IPS DF 6.9 (cell line): Measurements from ENCODE around the gene HSP90AA1.
"Not testable (repeated sequence)": the region's sequence is repeated elsewhere in the genome, so short reads cannot be mapped to it uniquely, and the experiment has no call there.

ENCODE experiments used
- DNase-seq: peaks from one replicate; pipeline ENCODE4 v3.0.0-alpha.2; 2013; ENCODE audit warnings: low read depth, low spot score
- H3K27ac ChIP-seq: one replicate; pipeline ENCODE4 v1.5.1; 2013; ENCODE audit warnings: low read length, control low read depth
- H3K27me3 ChIP-seq: 2 replicates; pipeline ENCODE4 v1.6.1; 2013; ENCODE audit warnings: mild to moderate bottlenecking, low read length; ENCODE audit not compliant: control insufficient read depth, insufficient read depth
- H3K36me3 ChIP-seq: 2 replicates; pipeline ENCODE4 v1.6.1; 2013; ENCODE audit warnings: low read length; ENCODE audit not compliant: control insufficient read depth, insufficient read depth
- H3K4me1 ChIP-seq: 2 replicates; pipeline ENCODE4 v1.6.1; 2013; ENCODE audit warnings: low read length; ENCODE audit not compliant: control insufficient read depth, insufficient read depth
- H3K4me3 ChIP-seq: 2 replicates; pipeline ENCODE4 v1.5.1; 2013; ENCODE audit warnings: mild to moderate bottlenecking, low read length
- H3K9me3 ChIP-seq: 2 replicates; pipeline ENCODE4 v1.6.1; 2013; ENCODE audit warnings: low read length, inconsistent platforms; ENCODE audit not compliant: control insufficient read depth, insufficient read depth
- WGBS: extraction: QIAGEN DNeasy Blood & Tissue Kit; methylation state at CpG from one replicate; pipeline ENCODE4 v1.1.7; 2013; ENCODE audit warnings: mixed read lengths, missing lambda C conversion rate; ENCODE audit not compliant: insufficient read length, insufficient coverage; 5-methylcytosine and 5-hydroxymethylcytosine counted together

The HSP90AA1 gene

GRCh38 chr14:102117852-102118251 lies 31.0 kb upstream of the HSP90AA1 start:
- H3K4me3 ChIP-seq = no peak overlapping the region
- no peaks in the 10 kb centered on the region for H3K27me3 ChIP-seq
- H3K4me1 ChIP-seq = no peaks in the 10 kb centered on the region
- no peak overlapping the region for H3K27ac ChIP-seq
- WGBS = no CpG with 5 or more reads among the region's 3 CpGs
- DNase-seq = no peak
- peaks cover 2% of the 10 kb centered on the region; the same call in 1 of the 2 replicates for H3K36me3 ChIP-seq
- H3K9me3 ChIP-seq = no peaks in the 10 kb centered on the region

DNA sequence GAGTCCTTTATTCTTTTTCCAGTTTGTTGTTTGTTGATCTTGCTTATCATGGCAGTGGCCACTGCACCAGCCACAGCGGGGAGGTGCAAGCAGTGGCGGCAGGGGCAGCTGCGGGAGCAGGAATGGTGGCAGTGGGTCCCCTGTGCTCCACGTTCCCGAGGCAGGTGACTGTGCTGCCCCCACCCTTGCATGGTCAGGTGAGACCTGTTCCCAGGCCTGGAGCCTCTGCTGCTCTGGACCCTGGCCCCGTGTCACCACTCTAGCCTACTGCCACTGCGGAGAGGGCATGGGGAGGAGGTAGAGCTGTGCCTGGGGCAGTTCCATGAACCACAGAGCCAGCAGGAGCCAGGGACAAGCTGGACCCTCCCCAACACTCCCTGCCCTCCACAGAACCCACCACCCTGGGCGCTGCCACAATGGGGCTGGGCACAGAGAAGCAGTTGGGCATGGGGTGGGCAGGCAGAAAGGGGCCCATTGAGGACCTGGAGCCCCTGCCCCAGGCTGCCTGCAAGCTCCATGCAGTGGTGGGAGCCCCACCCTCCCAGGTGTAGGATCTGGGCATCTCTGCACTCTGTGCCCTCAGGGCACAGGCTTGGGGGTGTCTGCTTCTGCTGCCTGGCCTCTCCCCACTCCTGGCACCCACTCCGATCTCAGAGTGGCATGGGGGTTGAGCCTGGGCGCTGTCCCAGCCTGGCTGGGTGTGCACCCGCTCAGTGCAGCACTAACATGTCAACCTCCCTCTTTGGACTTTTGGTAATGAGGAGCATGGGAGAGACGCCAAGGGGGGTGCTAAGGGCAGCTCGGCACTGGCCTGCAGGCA lies 29.7 kb upstream of the HSP90AA1 start:
- no peaks in the 10 kb centered on the region for H3K4me1 ChIP-seq
- no peaks in the 10 kb centered on the region for H3K27me3 ChIP-seq
- H3K4me3 ChIP-seq = no peak overlapping the region
- no peak overlapping the region for H3K27ac ChIP-seq
- H3K9me3 ChIP-seq = no peaks in the 10 kb centered on the region
- no CpG with 5 or more reads among the region's 13 CpGs for WGBS
- DNase-seq = no peak
- peaks cover 2% of the 10 kb centered on the region; the same call in 1 of the 2 replicates for H3K36me3 ChIP-seq

GRCh38 chr14:102111101-102111500 lies 24.3 kb upstream of the HSP90AA1 start:
- no CpG with 5 or more reads among the region's 3 CpGs for WGBS

DNA sequence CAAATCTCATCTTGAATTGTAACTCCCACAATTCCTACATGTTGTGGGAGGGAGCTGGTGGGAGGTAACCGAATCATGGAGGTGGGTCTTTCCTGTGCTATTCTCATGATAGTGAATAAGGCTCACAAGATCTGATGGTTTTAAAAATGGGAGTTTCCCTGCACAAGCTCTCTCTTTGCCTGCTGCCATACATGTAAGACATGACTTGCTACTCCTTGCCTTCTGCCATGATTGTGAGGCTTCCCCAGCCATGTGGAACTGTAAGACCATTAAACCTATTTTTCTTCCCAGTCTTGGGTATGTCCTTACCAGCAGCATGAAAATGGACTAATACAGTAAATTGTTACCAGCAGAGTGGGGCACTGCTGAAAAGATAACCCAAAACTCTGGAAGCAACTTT lies 22.5 kb upstream of the HSP90AA1 start:
- H3K36me3 ChIP-seq, H3K9me3 ChIP-seq, H3K4me1 ChIP-seq, H3K27ac ChIP-seq, H3K4me3 ChIP-seq, DNase-seq, H3K27me3 ChIP-seq: not testable (repeated sequence)
- WGBS = no CpG with 5 or more reads among the region's 1 CpG

More at GRCh38 chr14:102111101-102111500, 24.3 kb upstream of the HSP90AA1 start:
- no peak for DNase-seq
- Histone ChIP-seq H3K4me1 (no peaks in the 10 kb centered on the region), H3K36me3 (no peaks in the 10 kb centered on the region), H3K27ac (no peak overlapping the region), H3K4me3 (no peak overlapping the region), H3K27me3 (no peaks in the 10 kb centered on the region), H3K9me3 (no peaks in the 10 kb centered on the region)

GRCh38 chr14:102105369-102105768 lies 18.5 kb upstream of the HSP90AA1 start:
- H3K4me1 ChIP-seq = no peaks in the 10 kb centered on the region
- no peak overlapping the region for H3K27ac ChIP-seq
- no peaks in the 10 kb centered on the region for H3K36me3 ChIP-seq
- no peak for DNase-seq
- no peaks in the 10 kb centered on the region for H3K27me3 ChIP-seq
- no CpG with 5 or more reads among the region's 4 CpGs for WGBS
- H3K9me3 ChIP-seq = no peaks in the 10 kb centered on the region
- H3K4me3 ChIP-seq = no peak overlapping the region

DNA sequence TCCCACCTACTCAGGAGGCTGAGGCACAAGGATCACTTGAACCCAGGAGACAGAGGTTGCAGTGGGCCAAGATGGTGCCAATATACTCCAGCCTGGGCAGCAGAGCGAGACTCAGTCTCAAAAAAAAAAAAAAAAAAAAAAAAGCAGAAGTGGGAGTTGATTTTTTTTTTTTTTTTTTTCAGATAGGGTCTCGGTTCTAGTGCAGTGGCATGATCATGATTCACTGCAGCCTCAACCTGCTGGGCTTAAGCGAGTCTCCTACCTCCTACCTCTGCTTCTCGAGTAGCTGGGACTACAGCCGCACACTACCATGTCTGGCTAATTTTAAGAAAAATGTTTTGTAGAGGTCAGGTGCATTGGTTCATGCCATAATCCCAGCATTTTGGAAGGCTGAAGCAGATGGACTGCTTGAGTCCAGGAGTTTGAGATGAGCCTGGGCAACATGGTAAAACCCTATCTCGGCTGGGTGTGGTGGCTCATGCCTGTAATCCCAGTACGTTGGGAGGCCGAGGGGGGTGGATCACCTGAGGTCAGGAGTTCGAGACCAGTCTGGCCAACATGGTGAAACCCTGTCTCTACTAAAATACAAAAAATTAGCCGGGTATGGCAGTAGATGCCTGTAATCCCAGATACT lies 16.3 kb upstream of the HSP90AA1 start:
- H3K4me3 ChIP-seq = no peak overlapping the region
- WGBS = no CpG with 5 or more reads among the region's 10 CpGs

GRCh38 chr14:102097441-102098135 lies 10.7 kb upstream of the HSP90AA1 start:
- Histone ChIP-seq H3K4me3 (no peak overlapping the region), H3K36me3 (no peaks in the 10 kb centered on the region), H3K9me3 (no peaks in the 10 kb centered on the region), H3K4me1 (peaks cover 5% of the 10 kb centered on the region), H3K27me3 (no peaks in the 10 kb centered on the region), H3K27ac (no peak overlapping the region)
- WGBS = no CpG with 5 or more reads among the region's 7 CpGs
- DNase-seq = no peak

More for the DNA sequence above, 16.3 kb upstream of the HSP90AA1 start:
- Histone ChIP-seq H3K27me3 (no peaks in the 10 kb centered on the region), H3K4me1 (no peaks in the 10 kb centered on the region), H3K27ac (no peak overlapping the region), H3K9me3 (no peaks in the 10 kb centered on the region), H3K36me3 (no peaks in the 10 kb centered on the region)
- DNase-seq = no peak

DNA sequence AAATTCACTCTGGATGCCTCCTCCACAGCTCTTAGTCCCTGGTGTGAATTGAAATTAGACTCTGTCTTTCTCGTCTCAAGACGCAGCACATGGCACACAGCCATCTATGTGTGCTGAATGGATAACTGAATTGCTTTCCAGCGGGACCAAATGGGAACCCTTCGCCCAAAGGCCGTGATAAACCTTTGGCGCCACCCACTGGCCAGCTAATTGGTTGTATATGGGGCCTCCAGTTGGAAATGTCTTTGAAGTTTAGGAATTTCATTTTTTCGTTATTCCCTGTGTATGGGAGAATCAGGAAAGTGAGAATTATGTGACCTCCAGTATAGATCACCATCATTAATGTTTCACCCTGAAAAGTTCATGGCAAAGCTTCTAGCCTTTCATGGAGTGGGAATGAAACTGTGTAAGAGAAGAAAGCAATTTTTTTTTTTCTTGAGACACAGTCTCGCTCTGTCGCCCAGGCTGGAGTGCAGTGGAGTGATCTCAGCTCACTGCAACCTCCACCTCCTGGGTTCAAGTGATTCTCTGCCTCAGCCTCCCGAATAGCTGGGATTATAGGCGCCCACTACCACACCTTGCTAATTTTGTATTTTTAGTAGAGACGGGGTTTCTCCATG lies 9.8 kb upstream of the HSP90AA1 start:
- Histone ChIP-seq H3K27ac (no peak overlapping the region), H3K4me1 (peaks cover 5% of the 10 kb centered on the region), H3K9me3 (no peaks in the 10 kb centered on the region), H3K36me3 (no peaks in the 10 kb centered on the region), H3K4me3 (no peak overlapping the region), H3K27me3 (no peaks in the 10 kb centered on the region)
- no CpG with 5 or more reads among the region's 12 CpGs for WGBS
- DNase-seq = no peak

DNA sequence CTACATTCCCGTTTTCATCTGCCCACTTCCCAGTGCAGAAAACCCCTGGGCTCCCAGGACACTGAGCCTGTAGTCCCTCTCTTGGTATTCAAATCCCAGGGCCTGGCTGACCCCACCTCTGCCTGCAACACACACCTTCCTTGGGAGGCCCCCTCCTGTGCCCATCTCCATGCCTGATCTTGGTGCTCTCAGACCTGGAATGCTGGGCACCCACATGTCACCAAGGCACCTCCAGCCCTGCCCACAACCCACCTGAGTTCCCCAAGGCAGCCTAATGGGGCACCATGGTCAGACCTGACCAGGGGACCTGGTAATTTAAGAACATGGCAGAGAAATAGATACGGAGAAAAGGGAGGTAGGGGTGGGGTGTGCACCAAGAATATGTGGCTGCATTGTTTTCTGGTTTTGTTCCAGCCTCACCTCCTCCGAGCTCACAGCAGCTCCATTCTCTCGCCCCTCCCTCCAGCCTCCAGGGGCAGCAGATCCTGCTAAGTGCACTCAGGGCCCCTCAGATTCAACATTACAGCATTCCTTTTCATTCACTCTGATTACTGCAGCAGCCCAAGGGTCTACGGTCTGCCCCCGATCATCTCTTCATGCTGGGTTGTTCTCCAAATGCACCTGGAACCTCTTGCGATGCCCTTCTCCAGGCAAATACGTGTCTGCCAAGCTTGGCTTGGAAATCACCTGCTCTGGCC lies 9.2 kb upstream of the HSP90AA1 start:
- no CpG with 5 or more reads among the region's 8 CpGs for WGBS
- DNase-seq = no peak

More for the DNA sequence above, 9.2 kb upstream of the HSP90AA1 start:
- H3K27me3 ChIP-seq = no peaks in the 10 kb centered on the region
- H3K36me3 ChIP-seq = no peaks in the 10 kb centered on the region
- H3K9me3 ChIP-seq = no peaks in the 10 kb centered on the region
- peaks cover 5% of the 10 kb centered on the region for H3K4me1 ChIP-seq
- H3K27ac ChIP-seq = no peak overlapping the region
- H3K4me3 ChIP-seq = no peak overlapping the region
